ENCODE measurements around the gene PRDX2.
"Not testable (repeated sequence)": the region's sequence is repeated elsewhere in the genome, so short reads cannot be mapped to it uniquely, and the experiment has no call there.

PRDX2 gene

DNA sequence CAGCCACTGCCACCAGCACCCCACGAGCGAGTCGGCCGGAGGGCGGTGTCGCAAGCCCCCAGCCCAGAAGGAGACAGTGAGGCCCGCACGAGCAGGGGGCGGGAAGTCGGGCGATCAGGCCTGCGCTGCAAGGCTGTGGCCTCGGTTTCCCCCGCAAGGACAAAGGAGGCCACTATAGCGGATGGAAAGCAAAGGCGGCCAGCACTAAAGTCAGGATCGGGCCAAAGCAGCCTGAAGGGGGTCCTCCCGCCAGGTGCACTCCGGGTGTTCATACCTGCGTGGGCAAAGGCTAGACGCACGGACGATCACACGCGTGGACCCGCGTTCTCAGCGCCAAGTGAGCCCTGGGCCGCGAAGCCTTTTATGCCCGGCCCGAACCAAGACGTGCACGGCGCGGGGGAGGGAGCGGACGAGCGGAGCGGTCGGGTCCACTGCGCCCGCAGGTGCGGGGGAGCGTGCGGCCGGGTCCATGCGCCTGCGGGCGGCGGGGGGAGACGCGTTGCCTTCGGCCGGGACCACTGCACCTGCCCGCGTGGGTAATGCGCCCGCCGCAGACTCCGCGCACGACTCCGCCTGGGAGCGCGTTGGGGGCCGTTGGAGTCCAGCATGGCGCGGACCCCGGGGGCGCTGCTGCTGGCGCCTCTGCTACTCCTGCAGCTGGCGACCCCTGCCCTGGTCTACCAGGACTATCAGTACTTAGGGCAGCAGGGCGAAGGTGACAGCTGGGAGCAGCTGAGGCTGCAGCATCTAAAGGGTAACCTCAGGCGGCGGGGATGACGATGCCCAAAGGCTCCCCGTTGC lies at the start of gene PRDX2, which contains the start of gene THSD8:
Gene PRDX2 (minus strand): TSS at position 335 of the 801 bp plus-strand sequence. CDS start 539 bp downstream, outside the sequence.
Gene THSD8 (plus strand): TSS at position 604 of the 801 bp plus-strand sequence. CDS start 3 bp downstream, at position 607.
- DNase-seq (ENCODE audit: low read depth in 2 of 3, low spot score in 2 of 3) = peak in 1 of 3 experiments; percentile 54

DNA sequence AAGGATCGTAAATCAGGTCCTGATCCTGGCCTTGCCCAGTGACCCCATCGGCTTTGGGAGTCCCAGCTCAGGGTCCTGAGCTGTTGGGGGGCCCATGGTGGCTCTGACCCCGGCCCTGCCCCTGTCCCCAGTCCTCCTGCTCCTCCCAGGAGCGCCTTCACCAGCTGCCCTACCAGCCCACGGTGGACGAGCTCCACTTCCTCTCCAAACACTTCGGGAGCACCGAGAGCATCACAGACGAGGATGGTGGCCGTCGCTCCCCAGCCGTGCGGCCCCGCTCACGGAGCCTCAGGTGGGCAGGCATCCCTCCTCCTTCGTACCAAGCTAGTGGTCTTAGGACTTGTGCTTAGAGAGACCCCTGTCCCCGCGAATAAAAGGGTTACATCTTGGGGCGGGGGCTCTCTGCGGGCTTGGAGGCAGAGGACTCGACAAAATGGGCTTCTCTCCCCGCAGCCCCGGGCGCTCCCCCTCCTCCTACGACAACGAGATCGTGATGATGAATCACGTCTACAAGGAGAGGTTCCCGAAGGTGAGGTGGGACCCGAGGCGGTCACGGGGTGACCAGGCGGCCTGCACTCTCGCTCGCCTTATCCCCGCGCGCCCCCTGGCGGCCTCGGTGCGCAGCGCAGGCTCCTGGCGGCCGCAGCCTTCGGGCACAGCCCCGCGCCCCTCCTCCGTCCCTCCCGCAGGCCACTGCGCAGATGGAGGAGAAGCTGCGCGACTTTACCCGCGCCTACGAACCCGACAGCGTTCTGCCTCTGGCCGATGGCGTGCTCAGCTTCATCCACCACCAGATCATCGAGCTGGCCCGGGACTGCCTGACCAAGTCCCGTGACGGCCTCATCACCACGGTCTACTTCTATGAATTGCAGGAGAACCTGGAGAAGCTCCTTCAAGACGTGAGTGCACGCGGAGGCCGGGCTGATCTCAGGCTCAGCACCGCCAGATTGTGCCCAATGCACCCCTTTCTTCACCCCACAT lies 45.8 kb upstream of the PRDX2 start:
- DNase-seq (ENCODE audit: low read depth in 2 of 3, low spot score in 2 of 3) = peak; percentile 74 to 96 (median 89)

DNA sequence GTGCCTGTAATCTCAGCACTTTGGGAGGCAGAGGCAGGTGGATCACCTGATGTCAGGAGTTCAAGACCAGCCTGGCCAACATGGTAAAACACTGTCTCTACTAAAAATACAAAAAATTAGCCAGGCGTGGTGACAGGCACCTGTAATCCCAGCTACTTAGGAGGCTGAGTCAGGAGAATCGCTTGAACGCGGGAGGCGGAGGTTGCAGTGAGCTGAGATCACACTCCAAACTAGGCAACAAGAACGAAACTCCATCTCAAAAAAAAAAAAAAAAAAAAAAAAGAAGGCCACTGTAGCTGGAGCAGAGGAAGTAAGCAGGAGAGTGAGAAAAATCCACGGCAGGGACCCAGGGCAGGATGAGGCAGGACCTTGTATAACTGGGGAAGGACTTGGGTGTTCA lies 45.0 kb upstream of the PRDX2 start:
- not testable (repeated sequence) for DNase-seq (ENCODE audit: low read depth in 2 of 3, low spot score in 2 of 3)

DNA sequence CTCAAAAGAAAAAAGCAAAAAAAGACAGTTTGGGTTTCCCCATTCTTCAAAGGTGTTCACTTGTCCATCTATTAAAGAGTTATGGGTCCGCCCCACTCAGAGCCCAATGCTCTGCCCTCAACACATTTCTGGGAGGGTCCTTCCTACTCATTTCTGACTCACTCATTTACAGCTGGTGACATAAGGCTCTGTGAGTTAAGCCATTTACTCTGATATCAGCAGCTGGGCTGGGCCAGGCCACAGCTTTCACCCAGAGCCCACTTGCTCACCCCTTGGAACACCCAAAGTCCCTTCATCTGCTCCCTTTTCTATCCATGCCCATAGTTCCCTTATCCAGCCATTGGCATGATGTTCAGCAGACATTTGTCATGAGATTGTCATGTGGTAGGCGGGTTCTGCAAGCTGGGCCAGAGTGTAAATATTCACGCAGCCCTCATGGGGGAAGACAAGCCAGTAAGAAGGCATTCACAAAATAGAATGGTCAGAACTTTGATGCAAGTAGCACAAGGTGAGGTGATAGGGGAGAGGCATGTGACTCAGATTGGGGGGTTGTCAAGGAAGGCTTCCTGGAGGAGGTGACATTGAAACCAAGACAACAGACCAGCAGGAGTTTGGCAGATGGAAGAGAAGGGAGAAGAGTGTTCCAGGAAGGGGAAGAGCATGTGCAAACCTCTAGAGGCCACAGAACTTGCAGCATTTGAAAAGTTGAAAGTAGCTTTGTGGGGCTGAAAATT lies 42.6 kb upstream of the PRDX2 start:
- DNase-seq (ENCODE audit: low read depth in 2 of 3, low spot score in 2 of 3) = no peak

DNA sequence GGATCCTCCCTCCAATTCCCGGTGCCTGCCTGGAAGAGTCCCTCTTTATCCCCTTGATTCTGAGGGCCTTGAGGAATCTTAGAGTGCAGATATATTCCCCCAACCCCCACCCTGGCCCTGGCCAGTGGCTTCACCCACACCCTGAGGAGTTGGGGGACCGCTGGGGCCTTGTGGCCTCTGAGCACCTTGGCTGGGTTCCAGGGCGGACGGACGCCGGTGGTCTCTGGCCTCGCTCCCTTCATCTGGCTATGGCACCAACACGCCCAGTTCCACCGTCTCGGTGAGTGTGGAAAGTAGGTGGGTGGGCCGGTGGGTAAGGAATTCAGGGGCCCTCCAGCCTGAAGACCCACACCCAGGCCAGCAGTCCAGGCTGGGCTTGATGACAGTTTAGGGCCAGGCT lies 41.7 kb upstream of the PRDX2 start:
- no peak for DNase-seq (ENCODE audit: low read depth in 2 of 3, low spot score in 2 of 3)

DNA sequence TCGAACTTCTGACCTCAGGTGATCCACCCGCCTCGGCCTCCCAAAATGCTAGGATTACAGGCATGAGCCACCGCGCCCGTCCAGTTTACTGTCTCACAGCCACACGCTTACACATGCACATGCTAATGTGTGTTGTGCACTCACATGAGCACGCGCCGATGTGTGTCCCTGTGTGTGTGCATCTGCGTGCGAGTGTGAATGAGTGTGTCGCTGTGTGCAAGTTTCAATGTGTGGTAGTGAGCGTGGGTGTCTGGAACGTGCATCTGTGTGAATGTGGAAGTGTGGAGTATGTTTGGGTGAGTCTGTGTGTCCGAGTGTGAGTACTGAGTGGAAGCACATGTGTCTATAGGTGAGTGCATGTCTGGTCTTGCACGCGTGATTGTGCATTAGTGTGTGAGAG lies 40.9 kb upstream of the PRDX2 start:
- no peak for DNase-seq (ENCODE audit: low read depth in 2 of 3, low spot score in 2 of 3)

DNA sequence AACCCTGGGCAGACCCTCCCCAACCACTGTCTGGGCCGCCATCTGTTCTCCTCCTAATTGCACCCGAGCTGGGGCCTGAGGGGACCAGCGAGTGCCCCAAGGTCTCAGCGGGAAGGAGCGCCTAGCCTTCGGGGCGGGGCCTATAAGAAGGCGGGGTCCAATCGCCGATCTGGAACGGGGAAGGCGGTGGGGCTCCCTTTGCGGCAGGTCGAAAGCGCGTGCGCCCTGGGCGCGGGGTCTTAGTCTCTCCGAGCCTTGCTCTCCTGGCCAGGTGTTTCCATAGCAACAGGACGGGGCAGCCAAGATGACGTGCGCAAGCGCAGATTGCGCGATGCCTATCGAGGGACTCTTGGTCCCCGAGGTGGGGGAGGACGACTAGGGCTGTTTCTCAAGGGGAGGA lies 39.5 kb upstream of the PRDX2 start:
- no peak for DNase-seq (ENCODE audit: low read depth in 2 of 3, low spot score in 2 of 3)

DNA sequence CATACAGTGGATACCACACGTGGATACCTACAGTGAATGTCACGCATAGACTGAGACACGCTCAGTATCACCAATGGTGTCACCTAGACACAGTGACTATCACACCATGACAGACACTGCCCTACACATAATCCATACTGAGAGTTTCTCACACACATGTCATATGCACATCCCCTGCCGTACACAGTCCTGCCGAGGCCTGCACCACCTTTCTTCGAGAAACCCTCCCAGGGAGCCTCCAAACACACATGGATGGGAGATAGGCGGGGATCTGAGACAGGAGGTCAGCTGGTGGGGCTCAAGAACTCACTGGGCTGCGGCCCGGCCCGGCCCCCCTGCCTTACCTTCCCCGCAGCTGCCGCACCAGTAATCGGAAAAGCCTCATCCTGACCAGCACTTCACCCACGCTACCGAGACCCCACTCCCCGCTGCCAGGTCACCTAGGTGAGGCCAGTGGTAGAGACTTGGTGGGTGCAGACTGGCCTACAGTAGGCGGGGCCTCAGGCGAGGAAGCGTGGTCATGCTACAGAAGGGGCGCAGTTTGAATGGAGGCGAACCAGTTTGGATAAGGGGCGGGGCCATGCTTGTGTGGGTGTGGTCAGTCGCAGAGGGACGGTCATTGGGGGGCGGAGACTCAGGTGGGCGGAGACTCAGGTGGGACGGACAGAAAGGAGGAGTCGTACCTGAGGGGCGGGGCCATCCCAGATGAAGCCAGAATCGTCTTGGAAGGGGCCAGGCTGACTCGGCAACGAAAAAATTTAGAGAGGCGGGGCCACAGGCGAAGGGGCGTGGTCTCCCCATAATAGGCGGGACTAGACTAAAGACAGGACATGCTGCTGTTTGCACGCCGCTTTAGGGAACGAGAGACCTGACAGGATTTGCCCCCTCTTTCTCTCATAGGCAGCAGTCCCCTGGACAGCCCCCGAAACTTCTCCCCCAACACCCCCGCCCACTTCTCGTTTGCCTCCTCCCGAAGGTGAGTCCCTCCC lies 38.8 kb upstream of the PRDX2 start:
- peak in 1 of 3 experiments; percentile 45 for DNase-seq (ENCODE audit: low read depth in 2 of 3, low spot score in 2 of 3)

DNA sequence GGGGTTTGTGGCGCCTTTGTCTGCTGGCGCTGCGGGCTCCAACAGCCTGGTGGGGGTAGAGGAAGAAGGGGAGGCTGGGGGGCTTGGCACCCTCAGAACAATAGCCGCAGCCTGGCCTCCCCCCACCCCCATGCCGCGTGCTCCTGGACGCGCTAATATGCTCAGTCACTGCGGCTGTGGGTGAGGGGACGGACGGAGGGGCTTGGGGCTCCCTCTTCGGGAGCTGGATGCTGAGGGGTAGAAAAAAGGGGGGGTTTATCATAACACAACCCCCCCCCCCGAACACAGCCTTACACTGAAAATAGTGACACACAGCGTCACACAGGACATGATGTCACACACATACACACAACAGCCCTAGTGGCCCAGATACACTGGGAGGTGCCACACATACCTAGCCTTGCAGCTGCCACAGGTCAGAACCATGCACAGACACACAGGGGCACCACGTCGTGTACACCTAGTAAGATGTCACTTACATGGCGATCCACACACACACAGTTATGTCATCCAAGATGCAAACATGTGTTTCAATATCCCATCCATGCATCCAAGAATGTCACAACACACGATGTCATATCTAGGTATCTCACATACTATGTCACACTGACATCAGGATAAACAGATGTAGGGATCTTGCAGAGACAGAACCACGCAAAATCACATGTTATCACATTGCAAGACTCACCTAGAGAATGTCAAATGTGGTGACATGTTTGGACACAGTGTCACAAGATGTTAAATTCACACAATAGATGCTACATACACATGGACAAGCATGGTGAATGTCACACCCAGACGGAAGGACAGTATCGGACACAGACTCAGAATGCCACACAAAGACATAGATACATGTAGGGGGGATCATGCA lies 37.5 kb upstream of the PRDX2 start:
- DNase-seq (ENCODE audit: low read depth in 2 of 3, low spot score in 2 of 3) = no peak

DNA sequence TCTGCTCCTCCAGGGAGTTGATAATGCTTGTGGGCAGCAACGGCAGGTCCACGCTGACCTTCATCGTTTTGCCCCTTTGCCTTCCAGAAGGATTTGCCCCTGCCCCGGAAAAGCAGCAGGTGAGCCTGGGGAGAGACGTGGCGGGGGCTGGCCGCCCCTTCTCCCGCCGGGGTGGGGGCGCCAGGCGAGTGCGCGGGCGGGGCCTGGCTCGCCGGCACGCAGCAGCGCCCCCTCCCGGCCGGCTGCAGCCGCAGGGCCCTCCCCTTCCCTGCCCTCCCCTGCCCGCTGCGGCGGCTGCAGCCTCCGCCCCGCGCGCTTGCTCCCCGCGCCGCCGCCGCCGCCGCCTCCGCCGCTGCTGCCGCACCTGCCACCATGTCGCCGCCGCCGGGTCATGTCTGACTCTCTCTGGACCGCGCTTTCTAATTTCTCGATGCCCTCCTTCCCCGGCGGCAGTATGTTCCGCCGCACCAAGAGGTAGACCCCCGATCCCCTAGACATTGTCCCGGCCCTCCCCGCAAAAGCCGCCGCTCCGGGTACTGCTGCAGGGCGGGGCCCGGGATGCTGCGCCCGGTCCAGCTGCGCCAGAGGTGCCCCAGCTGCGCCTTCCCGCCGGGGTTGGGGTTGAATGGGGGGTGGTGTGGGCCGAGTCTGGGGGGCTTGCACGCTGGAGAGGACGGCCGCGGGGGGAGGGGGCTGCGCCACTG lies 36.7 kb upstream of the PRDX2 start, which contains the start of gene MAST1:
Gene MAST1 (plus strand): TSS at position 334 of the 704 bp plus-strand sequence. CDS start 58 bp downstream, at position 392.
- DNase-seq (ENCODE audit: low read depth in 2 of 3, low spot score in 2 of 3) = no peak

DNA sequence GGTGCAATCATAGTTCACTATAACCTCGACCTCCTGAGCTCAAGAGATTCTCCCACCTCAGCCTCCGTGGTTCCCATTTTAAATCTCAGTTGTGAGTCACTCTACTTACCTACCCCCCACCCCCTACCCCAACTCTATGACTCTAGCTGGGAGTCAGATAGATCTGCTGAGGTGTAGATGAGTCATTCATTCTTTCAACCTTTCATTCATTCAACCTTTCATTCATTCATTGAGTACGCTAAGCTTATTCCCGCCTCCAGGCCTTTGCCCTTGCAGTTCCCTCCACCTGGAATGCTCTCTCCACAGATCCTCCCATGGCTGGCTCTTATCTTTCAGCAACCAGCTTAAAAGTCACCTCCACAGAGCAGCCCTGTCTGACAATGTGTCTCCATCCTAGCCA lies 35.6 kb upstream of the PRDX2 start:
- DNase-seq (ENCODE audit: low read depth in 2 of 3, low spot score in 2 of 3) = no peak

DNA sequence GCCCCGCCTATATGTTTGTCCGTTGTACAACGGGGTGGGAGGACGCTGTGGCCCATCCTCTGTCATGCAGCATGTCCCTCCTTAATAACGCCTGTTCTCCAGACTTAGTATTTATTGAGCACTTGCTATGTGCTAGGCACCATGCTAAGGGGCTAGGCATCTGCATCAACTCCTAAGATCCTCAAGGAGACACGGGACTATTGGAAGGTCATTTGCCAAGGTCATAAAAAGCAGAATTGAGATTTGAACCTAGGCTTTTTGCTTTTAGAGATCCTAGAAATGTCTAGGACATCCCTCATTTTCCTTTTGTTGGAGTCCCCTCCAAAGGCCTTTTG lies 34.9 kb upstream of the PRDX2 start:
- no peak for DNase-seq (ENCODE audit: low read depth in 2 of 3, low spot score in 2 of 3)

DNA sequence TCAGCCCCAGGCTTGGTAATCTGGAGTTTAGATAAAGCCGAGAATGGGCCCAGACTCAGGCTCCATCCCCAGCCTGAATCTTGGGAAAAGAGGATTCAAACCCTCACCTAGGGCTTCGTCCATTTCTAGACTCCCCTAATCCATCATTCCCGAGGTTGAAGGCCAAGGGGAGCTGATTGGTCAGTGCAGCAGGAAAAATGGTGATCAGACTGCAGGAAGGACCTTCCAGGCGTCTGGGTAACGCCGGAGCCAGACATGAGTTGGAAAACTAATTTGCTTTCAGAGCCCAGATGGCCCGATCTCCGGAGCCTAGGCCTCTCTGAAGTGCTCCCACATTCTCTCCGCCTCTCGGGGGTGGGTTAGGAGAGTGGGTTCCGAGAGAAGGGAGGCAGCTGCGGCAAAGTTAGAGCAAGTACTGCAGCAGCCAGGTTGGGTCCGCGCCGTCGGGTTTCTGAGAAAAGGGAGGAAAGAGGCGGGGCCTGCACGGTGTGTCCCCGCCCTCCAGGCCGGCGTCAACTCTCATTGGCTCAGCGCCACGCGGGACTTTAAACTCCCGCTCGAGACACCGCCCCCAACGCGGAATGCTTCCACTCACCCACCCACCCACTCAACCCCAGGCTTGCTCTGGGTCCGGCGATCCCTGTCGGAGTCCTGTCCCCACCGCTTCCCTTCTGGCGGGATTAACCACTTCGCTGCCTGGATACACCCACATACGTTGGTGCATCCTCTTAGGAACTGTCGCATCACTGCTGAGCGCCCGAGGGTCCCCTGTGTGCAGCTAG lies 33.6 kb upstream of the PRDX2 start:
- no peak for DNase-seq (ENCODE audit: low read depth in 2 of 3, low spot score in 2 of 3)

DNA sequence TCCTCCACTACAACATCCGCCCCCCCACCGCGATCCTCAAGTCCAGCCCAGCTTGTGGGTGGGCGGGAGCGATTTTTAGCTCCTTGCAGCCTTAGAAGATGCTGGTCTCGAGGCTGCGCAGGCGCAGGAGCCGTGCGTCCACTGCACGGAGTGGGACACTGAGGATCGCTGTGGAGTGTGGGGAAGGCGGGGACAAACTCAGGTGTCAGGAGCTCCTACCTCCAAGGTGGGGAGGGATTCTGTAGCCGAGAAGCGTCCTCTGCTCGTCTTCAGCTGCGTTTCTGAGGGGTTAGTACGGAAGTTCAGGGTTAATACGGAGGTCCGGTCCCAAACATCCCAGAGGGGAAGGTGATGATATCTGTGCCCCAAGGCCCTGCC lies 33.0 kb upstream of the PRDX2 start, which contains the start of gene RTBDN:
Gene RTBDN (minus strand): TSS at position 14 of the 378 bp plus-strand sequence. CDS start 4,600 bp downstream, outside the sequence.
- DNase-seq (ENCODE audit: low read depth in 2 of 3, low spot score in 2 of 3) = no peak

DNA sequence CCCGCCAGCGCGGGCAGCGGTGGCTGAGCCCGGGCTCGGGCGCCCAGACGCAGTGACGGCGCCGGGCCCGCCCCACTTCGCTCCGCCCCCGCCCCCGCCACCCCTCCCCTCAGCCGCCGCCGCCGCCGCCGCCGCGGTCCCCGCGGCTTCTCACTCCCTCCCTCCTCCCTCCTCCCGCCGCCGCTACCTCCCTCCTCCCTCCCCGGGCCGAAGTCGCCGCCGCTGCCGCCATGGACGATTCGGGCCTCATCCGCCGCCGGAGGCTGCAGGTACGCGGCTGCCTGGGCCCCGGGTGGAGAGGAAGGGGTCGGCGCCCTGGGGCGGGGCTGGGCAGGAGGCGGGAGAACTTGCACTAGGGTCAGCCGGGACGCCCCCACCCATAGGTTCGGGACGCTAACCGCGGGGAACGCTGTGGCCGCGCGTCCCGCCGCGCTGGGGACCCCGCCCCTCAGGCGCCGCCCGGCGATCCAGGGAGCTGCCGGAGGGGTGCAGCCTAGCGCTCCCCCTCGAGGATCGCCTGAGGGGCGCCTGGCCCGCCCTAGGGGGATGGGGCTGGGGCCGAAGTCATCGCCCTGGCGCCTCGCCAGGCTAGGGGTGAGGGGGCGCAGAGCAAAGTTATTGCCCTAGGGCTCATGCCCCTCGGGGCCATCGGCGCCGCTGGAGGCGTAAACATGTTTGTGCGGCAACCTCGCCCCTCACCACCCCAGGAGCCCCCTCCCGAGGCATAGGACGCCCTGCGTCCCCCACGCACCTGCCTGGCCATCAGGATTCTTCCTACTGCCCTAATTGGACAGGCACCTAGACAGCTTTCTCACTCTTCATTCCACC lies 32.4 kb upstream of the PRDX2 start:
- no peak for DNase-seq (ENCODE audit: low read depth in 2 of 3, low spot score in 2 of 3)

DNA sequence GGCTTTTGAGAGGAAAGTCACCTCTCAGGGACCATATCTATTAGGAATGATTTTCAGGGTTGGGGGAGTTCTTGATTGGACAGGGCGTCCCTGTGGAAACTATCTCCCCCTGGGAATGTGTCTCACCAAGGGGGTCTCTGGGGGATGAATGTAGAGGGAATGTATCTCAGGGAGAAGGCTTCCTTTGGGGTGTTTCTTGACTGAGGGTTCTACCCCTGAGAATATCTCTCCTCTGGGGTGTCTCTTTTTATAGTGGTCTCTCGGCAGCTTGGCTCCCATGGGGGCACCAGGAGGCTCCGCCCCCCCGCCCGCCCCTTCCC lies 31.8 kb upstream of the PRDX2 start:
- no peak for DNase-seq (ENCODE audit: low read depth in 2 of 3, low spot score in 2 of 3)

DNA sequence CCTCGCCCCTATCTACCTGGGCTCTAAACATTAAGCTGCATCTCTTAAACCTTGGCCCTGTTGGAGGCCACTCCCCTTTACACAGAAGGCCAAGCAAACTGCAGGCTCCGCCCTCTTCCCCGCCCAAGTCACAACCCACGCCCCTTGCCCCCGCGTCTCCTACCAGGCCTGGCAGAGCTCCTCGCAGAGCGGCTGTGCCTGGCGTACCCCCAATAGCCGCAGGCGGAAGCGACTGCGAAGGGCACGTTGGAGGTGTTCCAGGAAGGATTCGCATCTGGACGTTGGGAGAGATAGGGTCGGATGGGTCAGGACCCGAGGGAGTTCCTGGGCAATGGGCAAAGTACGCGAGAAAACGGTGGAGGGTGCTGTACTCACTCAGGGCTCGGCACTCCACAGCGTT lies 26.9 kb upstream of the PRDX2 start:
- DNase-seq (ENCODE audit: low read depth in 2 of 3, low spot score in 2 of 3) = no peak
